SKM-1 treated with dmso at 0.1 percent for 144 hours (cell line): ENCODE measurements around the gene DDX50.
"Not testable (repeated sequence)": the region's sequence is repeated elsewhere in the genome, so short reads cannot be mapped to it uniquely, and the experiment has no call there.

Source experiments
- DNase-seq: peaks from one replicate; lab custom pipeline; 2025; ENCODE audit not compliant: unreplicated experiment; lab: John Stamatoyannopoulos, UW

DDX50 gene

DNA sequence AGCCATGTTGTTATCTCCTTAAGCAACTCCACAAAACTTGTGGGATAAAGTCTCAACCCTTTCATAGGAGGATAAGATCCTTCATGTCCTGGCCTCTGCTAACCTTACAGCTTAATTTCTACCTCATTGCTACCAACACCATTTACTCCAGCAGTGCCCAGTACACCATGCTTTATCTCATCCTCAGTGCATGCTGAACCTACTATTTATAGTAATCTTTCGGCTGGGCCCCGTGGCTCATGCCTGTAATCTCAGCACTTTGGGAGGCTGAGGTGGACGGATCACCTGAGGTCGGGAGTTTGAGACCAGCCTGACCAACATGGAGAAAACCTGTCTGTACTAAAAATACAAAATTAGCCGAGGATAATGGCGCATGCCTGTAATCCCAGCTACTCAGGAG, 78.6 kb downstream of the DDX50 start:
- not testable (repeated sequence) for DNase-seq

DNA sequence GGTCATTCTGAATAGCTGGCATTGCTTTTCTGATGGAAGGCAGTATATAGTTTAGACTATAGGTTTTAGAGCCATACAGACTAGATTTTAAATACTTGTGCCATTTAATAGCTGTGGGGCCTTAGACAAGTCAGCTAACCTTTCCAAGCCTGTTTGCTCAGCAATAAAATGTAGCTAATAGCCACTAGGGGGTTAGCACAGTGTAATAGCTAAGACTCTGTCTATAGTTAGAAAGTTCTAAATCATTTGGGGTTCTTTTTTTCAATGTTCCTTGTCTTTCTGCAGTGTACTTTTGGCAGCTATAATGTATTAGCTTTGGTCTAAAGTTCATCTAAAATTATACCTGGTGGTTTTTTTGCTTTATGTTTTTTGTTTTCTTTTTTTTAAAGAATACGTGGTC, 80.0 kb downstream of the DDX50 start:
- DNase-seq, result no peak

GRCh38 chr10:68982389-68982788, 81.3 kb downstream of the DDX50 start:
- DNase-seq, result no peak

DNA sequence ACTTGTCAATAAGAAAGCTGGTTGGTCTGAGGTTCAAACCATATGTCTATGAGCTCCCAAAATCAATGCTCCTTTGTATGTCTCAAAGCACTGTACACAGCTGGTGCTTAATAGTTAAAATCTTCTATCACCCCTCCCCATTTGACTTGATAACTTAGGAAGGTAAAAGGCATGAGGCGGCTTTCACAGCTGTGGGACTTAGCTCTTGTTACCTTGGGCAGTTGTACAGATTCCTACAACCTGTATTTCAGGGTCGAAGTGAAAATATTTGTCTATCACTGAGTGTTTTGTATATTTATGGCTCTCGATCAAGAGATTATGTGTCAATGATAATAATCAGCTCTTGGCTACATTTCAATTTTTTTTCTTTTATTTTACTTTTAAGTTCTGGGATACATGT, 86.5 kb downstream of the DDX50 start:
- DNase-seq, result no peak

DNA sequence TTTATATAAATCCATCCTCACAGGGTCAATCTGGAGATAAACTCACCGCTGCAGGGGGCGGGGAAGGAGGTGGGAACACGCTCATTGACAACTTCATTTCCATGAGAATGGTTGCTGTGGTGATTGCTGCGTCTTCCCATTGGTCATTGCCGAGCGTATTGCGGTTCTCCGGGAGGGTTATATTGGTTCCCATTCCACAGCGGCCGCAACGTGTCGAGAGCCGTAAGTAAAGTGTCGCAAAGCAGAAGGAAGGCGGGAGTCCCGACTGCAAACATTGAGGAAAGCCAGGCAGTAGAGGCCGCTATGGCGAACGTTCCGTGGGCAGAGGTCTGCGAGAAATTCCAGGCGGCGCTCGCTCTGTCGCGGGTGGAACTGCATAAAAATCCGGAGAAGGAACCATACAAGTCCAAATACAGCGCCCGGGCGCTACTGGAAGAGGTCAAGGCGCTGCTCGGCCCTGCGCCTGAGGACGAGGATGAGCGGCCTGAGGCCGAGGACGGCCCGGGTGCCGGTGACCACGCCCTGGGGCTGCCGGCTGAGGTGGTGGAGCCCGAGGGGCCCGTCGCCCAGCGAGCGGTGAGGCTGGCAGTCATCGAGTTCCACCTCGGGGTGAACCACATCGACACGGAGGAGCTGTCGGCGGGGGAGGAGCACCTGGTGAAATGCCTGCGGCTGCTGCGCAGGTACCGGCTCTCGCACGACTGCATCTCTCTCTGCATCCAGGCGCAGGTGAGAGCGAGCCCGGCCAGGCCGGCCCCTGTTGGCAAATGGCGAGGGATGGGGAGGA, 87.6 kb downstream of the DDX50 start, which contains the start of gene KIFBP:
TSS of gene KIFBP (plus strand) at position 274 of the 787 bp plus-strand sequence. CDS start at position 304, 30 bp downstream.
- DNase-seq, result peak; percentile 99

GRCh38 chr10:68989317-68989990, 88.3 kb downstream of the DDX50 start:
- no peak for DNase-seq

GRCh38 chr10:68992636-68993440, 91.7 kb downstream of the DDX50 start:
- DNase-seq, result no peak
